Ovary (tissue), 9 donors: ENCODE data around the gene IQSEC3. TPM values are rescaled to one million over a fixed set of nuclear protein-coding genes. Genes with fewer than 3 reads are reported as not detected.
A peak's percentile ranks its signal among the peaks of the same experiment; 100 is the strongest.

ENCODE experiments used
- DNase-seq, 5 donors: peaks; one replicate each; pipeline ENCODE4 v3.0.0-alpha.2; 2019 to 2020
- H3K27ac ChIP-seq, 2 donors: fragments of 200-600 bp; one replicate each; pipeline versions ENCODE4 v1.5.1 to v1.8.0; 2019 to 2022
- H3K27me3 ChIP-seq: fragments of 200-600 bp; one replicate; pipeline ENCODE4 v1.8.0; 2022
- H3K36me3 ChIP-seq: fragments of 200-600 bp; sonication (generic); one replicate; pipeline ENCODE4 v1.5.1; 2019
- H3K4me1 ChIP-seq: one replicate; pipeline ENCODE4 v1.8.1; 2013; ENCODE audit warnings: mild to moderate bottlenecking, moderate library complexity; ENCODE audit not compliant: insufficient read depth
- H3K4me3 ChIP-seq: fragments of 200-600 bp; sonication (generic); one replicate; pipeline ENCODE4 v1.5.1; 2017
- H3K9me3 ChIP-seq, 2 donors: fragments of 200-600 bp in 1 of 2; sonication (generic) in 1 of 2; one replicate each; pipeline versions ENCODE4 v1.5.1 to v1.8.1; 2013 to 2019; ENCODE audit warnings: mild to moderate bottlenecking in 1 of 2, moderate library complexity in 1 of 2
- CTCF ChIP-seq, 3 donors: fragments of 450-650 bp in 2 of 3; fragments of 200-600 bp in 1 of 3; IDR thresholded peaks; one replicate each; pipeline versions ENCODE4 v1.5.1 to v1.8.0; 2016 to 2022; ENCODE audit warnings: antibody characterized with exemption in 3 of 3, mild to moderate bottlenecking in 1 of 3
- EP300 ChIP-seq: sonication (generic); formaldehyde crosslinking; IDR thresholded peaks from one replicate; pipeline ENCODE4 v1.6.1; 2017; ENCODE audit warnings: antibody characterized with exemption
- POLR2A ChIP-seq: fragments of 450-650 bp; IDR thresholded peaks from one replicate; pipeline ENCODE4 v1.6.1; 2017; ENCODE audit warnings: antibody characterized with exemption, mild to moderate bottlenecking, moderate library complexity
- WGBS, 3 donors: extraction: QIAGEN DNeasy Blood & Tissue Kit in 1 of 3; methylation state at CpG; one replicate each; pipeline versions ENCODE4 v1.1.5 to v1.1.7; 2013 to 2017; 5-methylcytosine and 5-hydroxymethylcytosine counted together
- intact Hi-C, 4 donors: fragments of 100-400 bp; cut with DNase I; formaldehyde crosslinking; loops; one replicate each; pipeline versions ENCODE4 v1.11.0 to v1.15.1; 2022 to 2023
- polyA plus RNA-seq, 2 donors: library from polyadenylated mRNA; stranded (reverse); fragments of 200-250 nt in 1 of 2; fragments of 350-450 nt in 1 of 2; fragmentation: Illumina TruSeq in 1 of 2; extraction: RNeasy Lipid Tissue Mini Kit (QIAGEN cat#74804) in 1 of 2; gene quantifications; one replicate each; pipeline ENCODE4 v1.2.3, GENCODE V29; 2013 to 2014
- total RNA-seq, 7 donors: library from RNA; depleted of rRNA in 2 of 7; stranded (reverse); fragments of >200 nt in 2 of 7; fragmentation: NEBNext Ultra II Directional in 3 of 7; extraction: Animal tissue kit (Norgen Biotek cat#: 25700) in 3 of 7; gene quantifications; one replicate each; pipeline versions ENCODE4 v1.1.0 to v1.2.4, GENCODE V29; 2016 to 2023
- donor health status: DM: no; HTN: no; CAD: no; lungs with moderate emphysema.
- donor health status: DM: no; HTN: no; CAD: no.
- donor health status: Bipolar disorder and iron deficiency.
- donor health status: DM: yes; HTN: yes; CAD: no.
- donor health status: DM: no; HTN: no; CAD: no.
- donor health status: DM: yes; HTN: yes; CAD: no.

Gene IQSEC3
- total and polyA plus RNA-seq, 9 donors: 0.88 to 10.0 (median 3.0) TPM

GRCh38 chr12:153080-153746 lies 86.6 kb downstream of the IQSEC3 start:
- no peak overlapping the region for H3K27ac ChIP-seq
- no peaks in the 10 kb centered on the region for H3K36me3 ChIP-seq
- H3K4me1 ChIP-seq: peaks cover 5% of the 10 kb centered on the region
- H3K4me3 ChIP-seq: no peak overlapping the region
- no peak for TF ChIP-seq EP300
- TF ChIP-seq CTCF (IDR thresholded peaks at IDR 0.05): no peak
- no peak for TF ChIP-seq POLR2A
- no peaks in the 10 kb centered on the region for H3K9me3 ChIP-seq
- peak in 1 of 5 donors; percentile 48 for DNase-seq
- H3K27me3 ChIP-seq: no peaks in the 10 kb centered on the region
- 21 to 28% (median 22%) methylated on average over 11 of the region's 11 CpGs for WGBS, 3 donors
- intact Hi-C loops: no loop called here

GRCh38 chr12:154058-154457 lies 87.5 kb downstream of the IQSEC3 start:
- no peaks in the 10 kb centered on the region for H3K27me3 ChIP-seq
- H3K4me3 ChIP-seq: no peak overlapping the region
- H3K4me1 ChIP-seq: peaks cover 3% of the 10 kb centered on the region
- intact Hi-C loops: no loop called here
- DNase-seq: no peak
- no peaks in the 10 kb centered on the region for H3K36me3 ChIP-seq
- WGBS, 3 donors: 81 to 87% (median 84%) methylated on average over 12 of the region's 12 CpGs
- H3K27ac ChIP-seq: no peak overlapping the region
- H3K9me3 ChIP-seq: no peaks in the 10 kb centered on the region
- TF ChIP-seq POLR2A (no peak), EP300 (no peak), CTCF (IDR thresholded peaks at IDR 0.05) (no peak)

GRCh38 chr12:155006-155405 lies 88.4 kb downstream of the IQSEC3 start:
- TF ChIP-seq CTCF (IDR thresholded peaks at IDR 0.05): no peak
- TF ChIP-seq POLR2A: no peak
- TF ChIP-seq EP300: no peak
- DNase-seq: no peak
- H3K4me1 ChIP-seq: no peaks in the 10 kb centered on the region
- no peak overlapping the region for H3K27ac ChIP-seq
- H3K36me3 ChIP-seq: no peaks in the 10 kb centered on the region
- intact Hi-C loops: no loop called here
- WGBS, 3 donors: 81 to 91% (median 82%) methylated on average over 9 of the region's 9 CpGs
- no peak overlapping the region for H3K4me3 ChIP-seq
- no peaks in the 10 kb centered on the region for H3K9me3 ChIP-seq
- no peaks in the 10 kb centered on the region for H3K27me3 ChIP-seq

- H3K9me3 ChIP-seq: no peaks in the 10 kb centered on the region
- no peaks in the 10 kb centered on the region for H3K4me1 ChIP-seq
- no peaks in the 10 kb centered on the region for H3K36me3 ChIP-seq
- intact Hi-C loops: no loop called here
- no peaks in the 10 kb centered on the region for H3K27me3 ChIP-seq
- H3K27ac ChIP-seq: no peak overlapping the region
- H3K4me3 ChIP-seq: no peak overlapping the region
- WGBS, 3 donors: 86 to 90% (median 88%) methylated on average over 8 of the region's 8 CpGs
- no peak for TF ChIP-seq CTCF (IDR thresholded peaks at IDR 0.05)
- TF ChIP-seq EP300: no peak
- TF ChIP-seq POLR2A: no peak
- no peak for DNase-seq
Measured at GRCh38 chr12:155646-156045, 89.1 kb downstream of the IQSEC3 start.
